K562 (cell line): Measurements from ENCODE around the gene BSX.

Experiments used
- CBFB ChIP-seq: sonication (generic); formaldehyde crosslinking; IDR thresholded peaks from 2 replicates; pipeline ENCODE4 v1.4.0; 2020; ENCODE audit warnings: mild to moderate bottlenecking, missing genetic modification reagents
- CEBPZ ChIP-seq: fragments of 150-350 bp; IDR thresholded peaks from 2 replicates; pipeline ENCODE4 v1.6.1; 2014; ENCODE audit warnings: low read depth, mild to moderate bottlenecking, low read length, borderline replicate concordance
- CREM ChIP-seq: IDR thresholded peaks from 2 replicates; pipeline ENCODE4 v1.6.1; 2014; ENCODE audit warnings: antibody characterized with exemption, low read depth
- CTCF ChIP-seq, 3 experiments: IDR thresholded peaks in 2 of 3; conservative IDR thresholded peaks in 1 of 3; 2 replicates each; pipeline ENCODE4 v1.5.1; 2011 to 2012; ENCODE audit warnings: low read length in 3 of 3, mild to moderate bottlenecking in 3 of 3, control low read depth in 2 of 3, improper control_type of control experiment in 1 of 3, inconsistent platforms in 1 of 3, low read depth in 1 of 3, mixed read lengths in 1 of 3, moderate library complexity in 1 of 3; ENCODE audit not compliant: insufficient read depth in 2 of 3
- KHSRP ChIP-seq: fragments of 450-650 bp; IDR thresholded peaks from 2 replicates; pipeline ENCODE4 v1.6.1; 2017
- NCOA2 ChIP-seq, 2 experiments: fragments of 450-650 bp; IDR thresholded peaks; 2 replicates each; pipeline ENCODE4 v1.6.1; 2018; ENCODE audit warnings: mild to moderate bottlenecking in 2 of 2, moderate library complexity in 1 of 2; ENCODE audit not compliant: partially characterized antibody in 2 of 2
- NR3C1 ChIP-seq: sonication (generic); formaldehyde crosslinking; IDR thresholded peaks from 2 replicates; pipeline ENCODE4 v1.8.1; 2022; ENCODE audit warnings: missing genetic modification reagents
- PTTG1 ChIP-seq: fragments of 450-650 bp; IDR thresholded peaks from 2 replicates; pipeline ENCODE4 v1.6.1; 2016; ENCODE audit warnings: low read depth, mild to moderate bottlenecking, missing genetic modification characterization, missing compliant biosample characterization
- RCOR1 ChIP-seq, 2 experiments: IDR thresholded peaks; 2 replicates each; pipeline ENCODE4 v1.6.1; 2012; ENCODE audit warnings: low read depth in 2 of 2, low read length in 2 of 2, borderline replicate concordance in 1 of 2, improper control_type of control experiment in 1 of 2
- ZBTB43 ChIP-seq: sonication (generic); formaldehyde crosslinking; IDR thresholded peaks from 2 replicates; pipeline ENCODE4 v1.8.0; 2023; ENCODE audit warnings: mild to moderate bottlenecking, missing genetic modification reagents
- ZKSCAN8 ChIP-seq: fragments of 200-800 bp; sonication (Bioruptor generic); IDR thresholded peaks from 2 replicates; pipeline ENCODE4 v1.6.1; 2016; ENCODE audit warnings: missing genetic modification characterization, missing compliant biosample characterization
- ZNF23 ChIP-seq: fragments of 250-450 bp; sonication (Bioruptor Pico); IDR thresholded peaks from 2 replicates; pipeline ENCODE4 v1.4.0; 2020; ENCODE audit warnings: mild to moderate bottlenecking
- ZNF398 ChIP-seq: fragments of 250-450 bp; sonication (Bioruptor Pico); IDR thresholded peaks from 2 replicates; pipeline ENCODE4 v1.8.0; 2021; ENCODE audit warnings: moderate library complexity, mild to moderate bottlenecking, inconsistent platforms
- TF ChIP-seq, protein P1 (sequence below): fragments of 250-450 bp; sonication (Bioruptor Pico); IDR thresholded peaks from 2 replicates; pipeline ENCODE4 v1.4.0; 2020; ENCODE audit warnings: mild to moderate bottlenecking, moderate library complexity

GRCh38 chr11:122983438-122984185 is 2.0 kb upstream of the BSX start:
- TF ChIP-seq CTCF (IDR thresholded peaks at IDR 0.05 in 2 of 3, conservative IDR thresholded peaks at IDR 0.05 in 1 of 3; ENCODE audit: insufficient read depth in 2 of 3, low read depth in 1 of 3, low read length in 3 of 3) (no peak), CEBPZ (no peak), NR3C1 (CRISPR knock-in tag) (no peak), PTTG1 (tag) (no peak), ZNF23 (CRISPR knock-in tag) (no peak), CBFB (CRISPR knock-in tag) (no peak), KHSRP (no peak), RCOR1 (IDR thresholded peaks at IDR 0.05; ENCODE audit: borderline replicate concordance in 1 of 2, low read depth in 2 of 2, low read length in 2 of 2) (no peak), ZBTB43 (CRISPR knock-in tag) (no peak), NCOA2 (IDR thresholded peaks at IDR 0.05; ENCODE audit: partially characterized antibody in 2 of 2) (no peak), ZKSCAN8 (CRISPR knock-in tag) (no peak), ZNF398 (no peak), CREM (no peak)
- TF ChIP-seq, protein P1, sequence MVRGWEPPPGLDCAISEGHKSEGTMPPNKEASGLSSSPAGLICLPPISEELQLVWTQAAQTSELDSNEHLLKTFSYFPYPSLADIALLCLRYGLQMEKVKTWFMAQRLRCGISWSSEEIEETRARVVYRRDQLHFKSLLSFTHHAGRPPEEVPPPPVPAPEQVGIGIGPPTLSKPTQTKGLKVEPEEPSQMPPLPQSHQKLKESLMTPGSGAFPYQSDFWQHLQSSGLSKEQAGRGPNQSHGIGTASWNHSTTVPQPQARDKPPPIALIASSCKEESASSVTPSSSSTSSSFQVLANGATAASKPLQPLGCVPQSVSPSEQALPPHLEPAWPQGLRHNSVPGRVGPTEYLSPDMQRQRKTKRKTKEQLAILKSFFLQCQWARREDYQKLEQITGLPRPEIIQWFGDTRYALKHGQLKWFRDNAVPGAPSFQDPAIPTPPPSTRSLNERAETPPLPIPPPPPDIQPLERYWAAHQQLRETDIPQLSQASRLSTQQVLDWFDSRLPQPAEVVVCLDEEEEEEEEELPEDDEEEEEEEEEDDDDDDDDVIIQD, result no peak
